ACC112 (cell line): ENCODE results near the gene SETD6.

Experiments
- H2AFZ ChIP-seq: fragments of 200-600 bp; sonication (generic); one replicate; pipeline ENCODE4 v1.6.0; 2017; ENCODE audit warnings: antibody characterized with exemption, low read length; ENCODE audit not compliant: unreplicated experiment
- H3K27ac ChIP-seq: fragments of 200-600 bp; sonication (generic); 2 replicates; pipeline ENCODE4 v1.5.1; 2014; ENCODE audit warnings: low read depth, mild to moderate bottlenecking, antibody characterized with exemption, low read length, moderate library complexity
- H3K27me3 ChIP-seq: fragments of 200-600 bp; sonication (generic); 2 replicates; pipeline ENCODE4 v1.6.1; 2014; ENCODE audit warnings: mild to moderate bottlenecking, antibody characterized with exemption, low read length, moderate library complexity, mixed read lengths; ENCODE audit not compliant: insufficient read depth
- H3K36me3 ChIP-seq: fragments of 200-600 bp; sonication (generic); 2 replicates; pipeline ENCODE4 v1.6.1; 2016; ENCODE audit warnings: mild to moderate bottlenecking, antibody characterized with exemption, low read length, moderate library complexity, mixed read lengths; ENCODE audit not compliant: insufficient read depth
- H3K4me1 ChIP-seq: fragments of 200-600 bp; sonication (generic); one replicate; pipeline ENCODE4 v1.6.1; 2016; ENCODE audit warnings: low read length, mixed read lengths; ENCODE audit not compliant: insufficient read depth, unreplicated experiment, control insufficient read depth
- H3K4me3 ChIP-seq: fragments of 200-600 bp; sonication (generic); 2 replicates; pipeline ENCODE4 v1.5.1; 2014; ENCODE audit warnings: mild to moderate bottlenecking, low read depth, low read length
- H3K79me2 ChIP-seq: fragments of 200-600 bp; sonication (generic); one replicate; pipeline ENCODE4 v1.6.0; 2016; ENCODE audit warnings: low read length; ENCODE audit not compliant: control insufficient read depth, unreplicated experiment, insufficient read depth

The SETD6 gene

GRCh38 chr16:58519707-58520106 lies 4.4 kb downstream of the SETD6 start:
- H2AFZ ChIP-seq = no peak overlapping the region
- H3K79me2 ChIP-seq = no peaks in the 10 kb centered on the region
- H3K27me3 ChIP-seq = no peaks in the 10 kb centered on the region
- H3K4me1 ChIP-seq = peaks cover 5% of the 10 kb centered on the region
- H3K4me3 ChIP-seq = no peak overlapping the region
- peaks cover 39% of the 10 kb centered on the region for H3K36me3 ChIP-seq
- no peak overlapping the region for H3K27ac ChIP-seq

- no peak overlapping the region for H2AFZ ChIP-seq
- no peaks in the 10 kb centered on the region for H3K79me2 ChIP-seq
- no peak overlapping the region for H3K27ac ChIP-seq
- H3K27me3 ChIP-seq = no peaks in the 10 kb centered on the region
- H3K4me1 ChIP-seq = no peaks in the 10 kb centered on the region
- H3K36me3 ChIP-seq = peaks cover 44% of the 10 kb centered on the region
- H3K4me3 ChIP-seq = no peak overlapping the region
These were observed 14.9 kb downstream of the SETD6 start for GRCh38 chr16:58530179-58530578.

GRCh38 chr16:58532414-58532813 lies 17.1 kb downstream of the SETD6 start:
- no peak overlapping the region for H3K4me3 ChIP-seq
- H3K27me3 ChIP-seq = no peaks in the 10 kb centered on the region
- H3K27ac ChIP-seq = no peak overlapping the region
- H2AFZ ChIP-seq = no peak overlapping the region
- no peaks in the 10 kb centered on the region for H3K4me1 ChIP-seq
- peaks cover 49% of the 10 kb centered on the region for H3K36me3 ChIP-seq
- H3K79me2 ChIP-seq = no peaks in the 10 kb centered on the region

GRCh38 chr16:58533751-58534470 lies 18.6 kb downstream of the SETD6 start:
- Histone ChIP-seq H3K27me3 (no peaks in the 10 kb centered on the region), H3K27ac (no peak overlapping the region), H3K79me2 (no peaks in the 10 kb centered on the region), H3K36me3 (peaks cover 55% of the 10 kb centered on the region), H2AFZ (no peak overlapping the region), H3K4me3 (no peak overlapping the region), H3K4me1 (no peaks in the 10 kb centered on the region)

GRCh38 chr16:58535100-58535499 lies 19.8 kb downstream of the SETD6 start:
- Histone ChIP-seq H3K4me1 (no peaks in the 10 kb centered on the region), H2AFZ (no peak overlapping the region)

GRCh38 chr16:58536278-58536677 lies 21.0 kb downstream of the SETD6 start:
- Histone ChIP-seq H3K36me3 (peaks cover 52% of the 10 kb centered on the region), H3K4me3 (no peak overlapping the region), H3K4me1 (no peaks in the 10 kb centered on the region), H3K27ac (no peak overlapping the region), H3K79me2 (no peaks in the 10 kb centered on the region), H2AFZ (no peak overlapping the region), H3K27me3 (no peaks in the 10 kb centered on the region)

More at GRCh38 chr16:58535100-58535499, 19.8 kb downstream of the SETD6 start:
- Histone ChIP-seq H3K27ac (no peak overlapping the region), H3K79me2 (no peaks in the 10 kb centered on the region), H3K36me3 (peaks cover 55% of the 10 kb centered on the region), H3K4me3 (no peak overlapping the region), H3K27me3 (no peaks in the 10 kb centered on the region)

GRCh38 chr16:58537124-58537906 lies 22.0 kb downstream of the SETD6 start:
- Histone ChIP-seq H3K79me2 (no peaks in the 10 kb centered on the region), H3K27me3 (no peaks in the 10 kb centered on the region), H3K4me1 (no peaks in the 10 kb centered on the region), H3K4me3 (no peak overlapping the region), H2AFZ (no peak overlapping the region), H3K36me3 (peaks cover 51% of the 10 kb centered on the region), H3K27ac (no peak overlapping the region)

- Histone ChIP-seq H3K36me3 (peaks cover 58% of the 10 kb centered on the region), H3K27ac (no peak overlapping the region), H3K4me3 (no peak overlapping the region), H3K4me1 (no peaks in the 10 kb centered on the region), H2AFZ (no peak overlapping the region), H3K27me3 (no peaks in the 10 kb centered on the region), H3K79me2 (no peaks in the 10 kb centered on the region)
These were observed 26.4 kb downstream of the SETD6 start for GRCh38 chr16:58541711-58542110.

- Histone ChIP-seq H3K36me3 (peaks cover 52% of the 10 kb centered on the region), H3K27me3 (no peaks in the 10 kb centered on the region), H3K4me1 (no peaks in the 10 kb centered on the region), H3K27ac (no peak overlapping the region), H3K79me2 (no peaks in the 10 kb centered on the region), H3K4me3 (no peak overlapping the region), H2AFZ (no peak overlapping the region)
These were observed 27.0 kb downstream of the SETD6 start for GRCh38 chr16:58542291-58542690.

GRCh38 chr16:58543685-58544084 lies 28.4 kb downstream of the SETD6 start:
- Histone ChIP-seq H3K27me3 (no peaks in the 10 kb centered on the region), H3K4me3 (no peak overlapping the region), H3K27ac (no peak overlapping the region), H3K79me2 (no peaks in the 10 kb centered on the region), H2AFZ (no peak overlapping the region), H3K36me3 (peaks cover 43% of the 10 kb centered on the region), H3K4me1 (no peaks in the 10 kb centered on the region)

- Histone ChIP-seq H3K36me3 (peaks cover 56% of the 10 kb centered on the region), H3K79me2 (no peaks in the 10 kb centered on the region), H3K27me3 (no peaks in the 10 kb centered on the region), H3K4me3 (no peak overlapping the region), H3K4me1 (no peaks in the 10 kb centered on the region), H2AFZ (no peak overlapping the region), H3K27ac (no peak overlapping the region)
These were observed 33.1 kb downstream of the SETD6 start for GRCh38 chr16:58548378-58548777.
